GM12878 (cell line): ENCODE measurements around the gene CHN2. TPM values are rescaled to one million over a fixed set of nuclear protein-coding genes. Genes with fewer than 3 reads are reported as not detected.

Experiments
- ATAC-seq: fragments of 200-7000 bp; cut with Tn5 transposase; 3 replicates; pipeline ENCODE4 v1.9.1; 2020; ENCODE audit warnings: mild to moderate bottlenecking, moderate library complexity
- BruUV-seq: library from RNA; stranded (reverse); fragments of 400-500 nt; replicated peaks from 2 replicates; lab custom pipeline; 2021; lab: Mats Ljungman, UMichigan
- CTCF ChIA-PET: fragments of 300-600 bp; sonication (Branson Sonifier 250); formaldehyde crosslinking; extraction: SDS; loops from one replicate; lab custom pipeline; 2021; ENCODE audit warnings: inconsistent platforms; lab: Yijun Ruan, JAX
- POLR2A ChIA-PET: fragments of 350-600 bp; formaldehyde crosslinking; extraction: SDS; loops from one replicate; lab custom pipeline; 2021; ENCODE audit warnings: inconsistent platforms; lab: Charles Lee
- RAD21 ChIA-PET: fragments of 300-600 bp; sonication (Branson Sonifier 250); formaldehyde crosslinking; loops from one replicate; lab custom pipeline; 2023; ENCODE audit warnings: antibody characterized with exemption; ENCODE audit not compliant: unreplicated experiment; lab: Charles Lee
- SMC1A ChIA-PET: fragments of 300-600 bp; sonication (Branson Sonifier 250); formaldehyde crosslinking; loops from one replicate; lab custom pipeline; 2023; ENCODE audit not compliant: unreplicated experiment, uncharacterized antibody; lab: Charles Lee
- DNase-seq: peaks from one replicate; pipeline ENCODE4 v3.0.0-alpha.2; 2011; ENCODE audit warnings: low read depth, low spot score
- FAIRE-seq: peaks from 3 replicates; lab custom pipeline; 2011; peaks lifted over from hg19 to GRCh38; lab: Jason Lieb, UNC
- H2AFZ ChIP-seq: 2 replicates; pipeline ENCODE4 v1.6.0; 2011; ENCODE audit warnings: low read depth, low read length, control low read depth; ENCODE audit not compliant: control insufficient read depth
- H3K27ac ChIP-seq: 2 replicates; pipeline ENCODE4 v1.5.1; 2011; ENCODE audit warnings: control low read depth; ENCODE audit not compliant: control insufficient read depth, insufficient read depth
- H3K27me3 ChIP-seq, 2 experiments: replicated peaks in 1 of 2; 2 replicates each; pipeline versions ENCODE4 v1.6.0 to v1.6.1; 2011; ENCODE audit warnings: low read length in 1 of 2; ENCODE audit not compliant: control insufficient read depth in 2 of 2, insufficient read depth in 2 of 2
- H3K36me3 ChIP-seq, 2 experiments: 2 replicates each; pipeline ENCODE4 v1.5.1; 2011; ENCODE audit warnings: low read length in 1 of 2; ENCODE audit not compliant: control insufficient read depth in 2 of 2, insufficient read depth in 2 of 2
- H3K4me1 ChIP-seq: 2 replicates; pipeline ENCODE4 v1.6.1; 2011; ENCODE audit warnings: mild to moderate bottlenecking, low read length, moderate library complexity, mixed read lengths; ENCODE audit not compliant: control insufficient read depth, insufficient read depth
- H3K4me2 ChIP-seq: 2 replicates; pipeline ENCODE4 v1.6.0; 2011; ENCODE audit warnings: control low read depth; ENCODE audit not compliant: control insufficient read depth, insufficient read depth
- H3K4me3 ChIP-seq: fragments of 200-600 bp; sonication (generic); 2 replicates; pipeline ENCODE4 v1.5.1; 2016
- H3K79me2 ChIP-seq: 2 replicates; pipeline ENCODE4 v1.6.0; 2011; ENCODE audit warnings: low read length; ENCODE audit not compliant: control insufficient read depth, insufficient read depth
- H3K9ac ChIP-seq: 2 replicates; pipeline ENCODE4 v1.8.0; 2011; ENCODE audit warnings: low read length, control low read depth, mixed read lengths; ENCODE audit not compliant: control insufficient read depth, insufficient read depth
- H3K9me3 ChIP-seq: replicated peaks from 3 replicates; pipeline ENCODE4 v1.5.1; 2011; ENCODE audit warnings: mild to moderate bottlenecking, low read length; ENCODE audit not compliant: control insufficient read depth, insufficient read depth
- H4K20me1 ChIP-seq: 2 replicates; pipeline ENCODE4 v1.6.0; 2011; ENCODE audit not compliant: control insufficient read depth, insufficient read depth
- CEBPZ ChIP-seq: fragments of 150-350 bp; IDR thresholded peaks from 2 replicates; pipeline ENCODE4 v1.6.1; 2016; ENCODE audit warnings: low read depth, low read length
- CHD1 ChIP-seq: IDR thresholded peaks from 2 replicates; pipeline ENCODE4 v1.6.1; 2012; ENCODE audit warnings: low read depth, low read length, improper control_type of control experiment
- CTCF ChIP-seq, 3 experiments: IDR thresholded peaks in 2 of 3; conservative IDR thresholded peaks in 1 of 3; 2 replicates each; pipeline ENCODE4 v1.5.1; 2011; ENCODE audit warnings: low read depth in 3 of 3, low read length in 3 of 3, mild to moderate bottlenecking in 3 of 3, control low read depth in 2 of 3, moderate library complexity in 2 of 3, inconsistent platforms in 1 of 3, mixed read lengths in 1 of 3; ENCODE audit not compliant: control insufficient read depth in 2 of 3, insufficient read depth in 1 of 3; ENCODE audit errors: extremely low read depth in 1 of 3
- FOS ChIP-seq: IDR thresholded peaks from 3 replicates; pipeline ENCODE4 v1.6.1; 2011; ENCODE audit warnings: borderline replicate concordance; ENCODE audit not compliant: insufficient read length; ENCODE audit errors: extremely low read depth
- NKRF ChIP-seq: fragments of 450-650 bp; conservative IDR thresholded peaks from 2 replicates; pipeline ENCODE4 v1.6.1; 2017; ENCODE audit warnings: mild to moderate bottlenecking, moderate library complexity
- RELA ChIP-seq: fragments of 450-650 bp; IDR thresholded peaks from 2 replicates; pipeline ENCODE4 v1.8.0; 2014; ENCODE audit warnings: borderline replicate concordance; ENCODE audit not compliant: partially characterized antibody
- RFX5 ChIP-seq: IDR thresholded peaks from 2 replicates; pipeline ENCODE4 v1.6.1; 2011; ENCODE audit warnings: low read depth, low read length, improper control_type of control experiment
- SMC3 ChIP-seq: IDR thresholded peaks from 2 replicates; pipeline ENCODE4 v1.6.1; 2011; ENCODE audit warnings: low read length, improper control_type of control experiment, borderline replicate concordance
- WGBS: methylation state at CpG from one replicate; pipeline ENCODE4 v1.1.6; 2016; ENCODE audit warnings: low lambda C conversion rate; ENCODE audit not compliant: insufficient replicate concordance, insufficient coverage; ENCODE audit errors: missing lambda C conversion rate; 5-methylcytosine and 5-hydroxymethylcytosine counted together
- in situ Hi-C: fragments of 300-500 bp; cut with MboI; formaldehyde crosslinking; loops from 9 replicates; pipeline ENCODE4 v1.14.3; 2018; ENCODE audit warnings: mixed read lengths
- intact Hi-C: fragments of 100-400 bp; cut with micrococcal nuclease; formaldehyde crosslinking; loops from one replicate; pipeline ENCODE4 v1.14.2; 2022; ENCODE audit not compliant: unreplicated experiment
- polyA plus RNA-seq, 11 experiments: library from polyadenylated mRNA; depleted of rRNA in 4 of 11; unstranded in 6 of 11; stranded (reverse) in 5 of 11; fragments of >200 nt; fragmentation: Nextera tagmentation in 4 of 11; fragmentation: Illumina TruSeq in 1 of 11; extraction: Ambion mirVana in 4 of 11; extraction: Trizol in 1 of 11; gene quantifications; 1 replicate in 1 of 11; 2 replicates in 10 of 11; pipeline versions ENCODE4 v1.2.1 to v1.2.3, GENCODE V29; 2011 to 2016; ENCODE audit warnings: inconsistent platforms in 2 of 11, missing spikeins in 2 of 11, low read depth in 1 of 11
- total RNA-seq, 4 experiments: library from RNA; depleted of rRNA in 3 of 4; stranded (reverse); fragments of >200 nt in 3 of 4; fragmentation: Illumina TruSeq in 1 of 4; extraction: Trizol in 1 of 4; gene quantifications; 2 replicates each; pipeline versions ENCODE4 v1.2.1 to v1.2.3, GENCODE V29; 2013 to 2021

The CHN2 gene
- total and polyA plus RNA-seq, 10 of the 15 experiments (the other 5 are each of a cell fraction or from before 2014, with no cell fraction given) = 0.11 to 3.8 (median 0.37) TPM; not detected in 2

GRCh38 chr7:29365423-29365822 lies 170.8 kb downstream of the CHN2 start:
- TF ChIP-seq CHD1 = no peak
- no peak for TF ChIP-seq CEBPZ
- TF ChIP-seq FOS = no peak
- no peak for TF ChIP-seq RELA
- TF ChIP-seq RFX5 = no peak
- TF ChIP-seq SMC3 = no peak
- TF ChIP-seq CTCF (IDR thresholded peaks at IDR 0.05 in 2 of 3, conservative IDR thresholded peaks at IDR 0.05 in 1 of 3; ENCODE audit: control insufficient read depth in 2 of 3, extremely low read depth in 1 of 3, insufficient read depth in 1 of 3, low read depth in 3 of 3, low read length in 3 of 3) = no peak
- TF ChIP-seq NKRF = no peak
- TF ChIP-seq, all 136 proteins: peak for 0
- DNase-seq (no peak), FAIRE-seq (no peak), ATAC-seq (no peak)
- CTCF ChIA-PET = no interaction called here
- no peaks in the 10 kb centered on the region for H3K4me1 ChIP-seq
- H2AFZ ChIP-seq = no peak overlapping the region
- in situ Hi-C loops = no loop called here
- H3K27ac ChIP-seq = no peak overlapping the region
- no peaks in the 10 kb centered on the region for H3K79me2 ChIP-seq
- no peak overlapping the region for H3K4me3 ChIP-seq
- SMC1A ChIA-PET = no interaction called here
- no peak overlapping the region for H3K4me2 ChIP-seq
- no peaks in the 10 kb centered on the region for H3K36me3 ChIP-seq
- no peaks in the 10 kb centered on the region for H3K9me3 ChIP-seq
- intact Hi-C loops = no loop called here
- peaks cover 1 to 2% of the 10 kb centered on the region in 2 experiments; a peak in 1 of 4 replicates for H3K27me3 ChIP-seq
- 60% methylated on average over 1 of the region's 1 CpG for WGBS
- H4K20me1 ChIP-seq = no peaks in the 10 kb centered on the region
- RAD21 ChIA-PET = no interaction called here
- no peak overlapping the region for H3K9ac ChIP-seq
- POLR2A ChIA-PET = no interaction called here
- BruUV-seq = no TSS peak
